Pons (tissue), 1 donor: ENCODE results near the gene TMEM63B.
"Not testable (repeated sequence)": the region's sequence is repeated elsewhere in the genome, so short reads cannot be mapped to it uniquely, and the experiment has no call there.

ENCODE experiments used
- DNase-seq: peaks from one replicate; pipeline ENCODE4 v3.0.0-alpha.2; 2016; ENCODE audit warnings: low spot score

TMEM63B gene

GRCh38 chr6:44094403-44095242 lies 32.7 kb upstream of the TMEM63B start:
- no peak for DNase-seq

- DNase-seq = not testable (repeated sequence)
Measured at GRCh38 chr6:44095243-44095623, 32.1 kb upstream of the TMEM63B start.

- peak; percentile 73 for DNase-seq
Measured at GRCh38 chr6:44096612-44097011, 30.7 kb upstream of the TMEM63B start.

- no peak for DNase-seq
Measured at GRCh38 chr6:44097782-44098317, 29.5 kb upstream of the TMEM63B start.

- no peak for DNase-seq
Measured at GRCh38 chr6:44099192-44099591, 28.2 kb upstream of the TMEM63B start.

GRCh38 chr6:44100088-44100550 lies 27.2 kb upstream of the TMEM63B start:
- no peak for DNase-seq

- no peak for DNase-seq
Measured at GRCh38 chr6:44101832-44102231, 25.5 kb upstream of the TMEM63B start.

GRCh38 chr6:44102527-44102926 lies 24.8 kb upstream of the TMEM63B start:
- DNase-seq = no peak

GRCh38 chr6:44104481-44105021 lies 22.8 kb upstream of the TMEM63B start:
- peak; percentile 82 for DNase-seq

GRCh38 chr6:44105146-44105545 lies 22.2 kb upstream of the TMEM63B start:
- no peak for DNase-seq

GRCh38 chr6:44105993-44106740 lies 21.2 kb upstream of the TMEM63B start:
- no peak for DNase-seq

- no peak for DNase-seq
Measured at GRCh38 chr6:44107017-44107416, 20.3 kb upstream of the TMEM63B start.

- DNase-seq = no peak
Measured at GRCh38 chr6:44108471-44108870, 18.9 kb upstream of the TMEM63B start.

- no peak for DNase-seq
Measured at GRCh38 chr6:44109212-44109611, 18.1 kb upstream of the TMEM63B start.

GRCh38 chr6:44110005-44110676 lies 17.2 kb upstream of the TMEM63B start:
- DNase-seq = no peak

GRCh38 chr6:44110966-44111365 lies 16.4 kb upstream of the TMEM63B start:
- DNase-seq = no peak

- DNase-seq = no peak
Measured at GRCh38 chr6:44111434-44112417, 15.6 kb upstream of the TMEM63B start.

GRCh38 chr6:44113414-44113813 lies 13.9 kb upstream of the TMEM63B start:
- no peak for DNase-seq

- no peak for DNase-seq
Measured at GRCh38 chr6:44115866-44116265, 11.5 kb upstream of the TMEM63B start.

- no peak for DNase-seq
Measured at GRCh38 chr6:44116641-44117382, 10.5 kb upstream of the TMEM63B start.
